HG03139 (cell line): ENCODE results near the gene SSTR5.

Source experiments
- ATAC-seq: cut with Tn5 transposase; IDR thresholded peaks from one replicate; pipeline ENCODE4 v1.9.1; 2021; ENCODE audit not compliant: unreplicated experiment

The SSTR5 gene

GRCh38 chr16:1039762-1040161 is 32.8 kb upstream of the SSTR5 start:
- ATAC-seq = no peak

- ATAC-seq = no peak
Observed at GRCh38 chr16:1040346-1040745, 32.2 kb upstream of the SSTR5 start.

DNA sequence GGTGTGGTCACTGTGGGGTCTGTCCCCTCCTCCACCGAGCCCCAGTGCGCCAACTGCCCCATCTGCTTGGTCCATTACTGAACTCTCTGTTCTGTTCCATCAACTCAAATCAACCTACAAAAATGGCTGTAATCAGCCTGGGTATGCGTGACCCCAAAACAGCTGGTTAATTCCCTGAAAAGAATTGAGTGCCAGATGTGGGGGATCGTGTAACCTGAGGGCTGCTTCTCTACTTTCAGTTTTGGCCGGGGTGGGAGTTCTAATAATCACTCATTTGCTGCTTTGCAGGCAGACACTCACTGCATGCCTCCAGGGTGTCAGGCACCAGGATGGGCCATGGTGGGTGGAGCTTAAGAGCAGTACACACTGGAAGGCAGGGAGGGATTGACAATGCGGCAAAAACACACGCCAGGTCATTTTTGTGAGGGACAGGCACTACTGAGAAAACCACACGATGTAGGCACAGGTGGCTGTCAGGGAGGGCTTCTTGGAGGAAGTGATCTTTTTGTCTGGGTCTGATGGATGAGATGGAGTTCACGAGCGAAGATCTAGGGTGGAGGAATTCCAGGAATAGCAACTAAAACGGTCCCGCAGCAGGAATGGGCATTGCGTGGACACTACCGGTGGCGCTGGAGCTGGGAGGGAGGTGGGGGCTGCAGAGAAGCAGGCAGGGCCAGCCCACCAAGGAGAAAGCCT is 30.4 kb upstream of the SSTR5 start:
- ATAC-seq = no peak

DNA sequence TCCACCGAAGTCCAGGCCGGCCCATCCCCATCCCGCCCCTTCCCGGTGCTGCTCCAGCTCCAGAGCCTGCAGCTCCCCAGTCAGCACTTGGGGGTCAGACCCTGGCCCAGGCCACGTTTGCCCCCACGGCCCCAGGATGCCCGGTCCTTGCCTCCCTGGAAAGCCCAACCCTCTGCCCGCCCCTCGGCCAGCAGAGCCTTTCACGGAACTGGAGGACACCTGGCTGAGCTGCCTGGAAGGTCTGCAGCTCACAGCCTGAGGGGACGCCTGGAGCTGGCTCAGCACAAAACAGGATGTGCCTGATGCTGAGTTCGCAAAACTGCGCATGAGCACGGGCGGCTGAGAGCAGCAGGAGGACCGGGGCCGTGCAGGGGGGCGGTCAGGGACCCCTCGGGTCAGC is 29.7 kb upstream of the SSTR5 start:
- no peak for ATAC-seq

DNA sequence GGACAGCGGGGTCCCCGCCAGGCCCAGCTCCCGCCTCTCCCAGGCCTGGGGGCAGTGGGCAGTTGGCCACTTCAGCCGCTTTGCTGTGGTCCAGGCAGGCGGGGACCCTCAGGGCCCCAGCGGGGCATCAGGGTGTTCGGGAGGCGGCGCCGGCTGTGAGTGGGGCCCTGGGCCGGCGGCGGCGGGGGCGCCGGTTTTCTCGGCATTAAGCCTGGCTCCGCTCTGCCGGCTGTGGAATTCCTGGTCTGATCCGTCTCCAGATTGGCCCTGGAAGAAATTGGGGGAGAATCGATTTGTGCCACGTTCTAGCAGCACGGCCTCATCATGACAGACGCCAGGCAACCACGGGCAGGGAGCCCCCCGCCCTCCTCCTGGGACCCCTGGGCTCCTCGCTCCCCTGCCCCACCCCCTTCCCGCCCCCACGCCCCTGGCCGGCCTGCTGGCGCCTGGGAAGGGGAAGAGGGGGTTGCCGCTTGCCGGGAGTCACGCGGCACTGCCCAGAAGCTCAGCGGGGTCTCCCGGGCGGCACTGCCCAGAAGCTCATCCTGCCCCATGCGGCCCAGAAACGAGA is 28.6 kb upstream of the SSTR5 start:
- no peak for ATAC-seq

DNA sequence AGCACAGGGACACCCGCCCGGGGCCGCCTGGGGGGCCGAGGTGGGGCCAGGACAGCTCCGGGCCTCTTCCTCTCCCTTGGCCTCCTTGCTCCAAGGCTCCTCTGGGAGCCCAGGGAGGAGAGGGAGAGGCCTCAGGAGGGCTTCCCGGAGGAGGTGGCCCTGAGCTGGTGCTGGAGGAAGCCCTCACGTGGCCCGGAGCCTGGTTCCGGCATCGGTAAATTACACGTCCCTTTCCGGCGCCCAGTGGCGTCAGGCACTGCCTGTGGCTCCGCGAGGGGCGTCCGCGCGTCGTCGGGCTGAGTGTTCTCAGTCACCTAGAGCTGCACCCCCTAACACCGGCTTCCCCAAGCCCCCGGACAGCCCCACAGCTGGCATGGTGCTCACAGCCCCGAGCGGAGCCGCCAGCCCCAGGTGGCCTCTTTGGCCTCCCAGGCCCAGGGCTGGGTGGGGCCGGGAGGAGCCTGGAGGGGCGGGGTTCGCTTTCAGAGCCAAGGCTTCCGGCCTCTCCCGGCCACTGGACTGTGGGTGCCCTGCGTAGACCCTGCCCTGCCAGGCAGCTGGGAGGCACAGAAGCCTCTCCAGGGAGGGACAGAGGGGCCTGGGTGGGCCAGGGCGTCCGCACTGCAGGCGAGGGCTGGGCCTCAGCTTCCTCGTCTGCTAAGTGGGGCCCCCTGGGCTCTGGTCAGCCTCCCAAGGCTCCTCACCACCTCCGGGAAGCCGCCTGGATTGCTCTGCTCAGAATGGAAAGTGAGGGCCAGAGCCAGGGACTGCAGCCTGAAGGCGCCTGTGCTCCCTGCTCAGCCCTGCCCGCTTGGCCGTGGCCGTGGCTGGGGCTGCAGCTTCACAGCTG is 27.9 kb upstream of the SSTR5 start:
- ATAC-seq = no peak

GRCh38 chr16:1045310-1045992 is 27.1 kb upstream of the SSTR5 start:
- ATAC-seq = no peak

GRCh38 chr16:1045993-1046911 is 26.3 kb upstream of the SSTR5 start:
- no peak for ATAC-seq

DNA sequence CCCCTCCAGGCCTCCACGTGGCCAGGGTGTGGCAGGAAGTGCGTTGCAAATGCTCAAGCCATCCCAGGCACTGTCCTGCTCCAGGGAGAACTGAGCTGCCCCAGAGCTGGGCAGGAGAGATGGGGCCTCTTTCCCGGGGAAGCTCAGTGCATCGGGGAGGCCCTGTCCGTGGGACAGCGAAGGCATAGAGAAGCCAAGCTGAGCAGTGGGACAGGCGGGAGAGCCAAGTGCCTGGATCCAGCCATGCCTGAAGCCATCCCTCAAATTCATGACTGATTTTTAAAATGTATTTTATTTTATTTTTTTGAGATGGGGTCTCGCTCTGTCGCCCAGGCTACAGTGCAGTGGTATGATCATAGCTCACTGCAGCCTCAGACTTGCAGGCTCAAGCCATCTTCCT is 25.4 kb upstream of the SSTR5 start:
- ATAC-seq = no peak

GRCh38 chr16:1047801-1048200 is 24.7 kb upstream of the SSTR5 start:
- no peak for ATAC-seq

DNA sequence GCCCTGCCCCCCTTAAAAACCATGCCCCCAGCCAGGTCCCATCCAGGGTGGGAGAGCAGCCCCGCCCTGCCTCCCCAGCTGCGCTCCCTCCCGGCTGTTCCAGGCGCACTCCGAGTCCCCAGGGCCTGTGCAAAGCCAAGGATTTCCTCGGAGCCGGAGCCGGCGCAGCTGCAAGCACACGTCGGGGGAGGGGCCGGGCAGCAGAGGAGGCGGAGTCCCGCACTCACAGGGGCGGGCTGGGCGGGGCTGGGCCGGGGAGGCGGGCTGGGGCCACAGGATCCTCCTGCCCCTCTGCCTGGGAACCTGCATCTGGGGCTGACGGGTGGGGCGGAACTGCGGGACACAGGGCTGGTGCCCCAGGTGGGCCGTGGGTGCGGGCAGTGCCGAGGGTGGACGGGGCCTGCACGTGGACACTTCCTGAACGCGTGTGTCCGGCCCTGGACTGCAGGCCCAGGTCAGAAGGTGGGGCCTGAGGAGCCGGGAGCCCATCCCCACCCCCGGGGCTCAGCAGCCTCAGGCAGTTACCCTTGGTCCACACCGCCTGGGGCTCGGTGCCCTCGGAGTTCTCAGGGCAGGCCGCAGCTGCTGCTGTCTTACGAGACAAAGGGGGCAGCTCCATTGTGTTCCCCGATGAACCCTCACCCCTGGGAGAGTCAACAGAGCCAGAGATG is 24.0 kb upstream of the SSTR5 start:
- no peak for ATAC-seq

GRCh38 chr16:1049113-1049975 is 23.2 kb upstream of the SSTR5 start:
- ATAC-seq = no peak

DNA sequence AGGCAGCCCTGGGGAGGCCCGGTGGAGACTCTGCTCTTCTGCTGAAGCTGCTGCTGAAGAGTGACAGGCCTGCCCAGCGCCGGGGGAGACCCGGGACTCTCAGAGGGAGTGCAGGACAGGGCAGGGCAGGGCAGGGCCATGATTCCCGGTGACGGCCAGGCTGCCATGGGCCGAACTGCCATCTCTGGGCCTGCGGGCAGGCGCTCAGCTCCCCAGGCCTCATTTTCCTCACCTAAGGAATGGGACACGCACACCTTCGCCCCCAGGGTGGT is 22.6 kb upstream of the SSTR5 start:
- no peak for ATAC-seq

DNA sequence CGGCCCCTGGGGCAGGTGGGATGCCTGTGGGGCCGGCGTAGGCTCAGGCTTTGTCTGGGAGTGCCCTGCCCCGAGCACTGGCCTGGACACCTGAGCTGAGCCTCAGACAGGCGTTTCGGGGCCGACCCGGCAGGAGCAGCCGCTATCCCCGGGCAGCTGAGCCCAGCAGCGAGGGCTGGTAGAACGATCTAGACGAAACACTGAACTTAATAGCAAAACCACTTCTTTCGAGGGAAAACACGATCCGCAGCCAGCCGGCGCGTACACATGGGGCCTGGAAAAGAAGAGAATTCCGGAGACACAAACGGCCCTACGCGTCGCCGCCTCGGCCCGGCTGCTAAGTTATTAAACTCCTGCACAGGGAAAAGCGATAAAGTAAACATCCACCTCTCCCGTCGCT is 22.0 kb upstream of the SSTR5 start:
- ATAC-seq = no peak

DNA sequence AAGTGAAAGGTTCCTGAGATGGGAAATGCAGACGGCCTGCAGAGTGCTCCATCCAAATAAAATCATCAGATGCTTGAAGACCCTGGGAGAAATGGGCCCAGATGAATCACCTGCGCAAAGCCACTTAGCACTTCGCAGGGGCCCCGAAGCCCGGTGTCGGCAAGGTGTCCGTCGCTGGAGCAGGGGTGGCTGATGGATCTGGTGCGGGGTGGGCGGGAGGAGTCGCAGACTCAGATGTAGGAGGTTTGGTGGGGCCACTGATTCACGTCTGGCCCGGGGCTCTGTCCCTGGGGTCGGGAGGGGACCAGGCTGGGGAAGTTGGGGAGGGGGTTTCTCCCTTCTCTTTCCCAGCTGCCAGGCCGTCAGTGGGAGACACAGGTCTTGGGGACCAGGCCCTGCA is 21.6 kb upstream of the SSTR5 start:
- no peak for ATAC-seq

- no peak for ATAC-seq
Observed at GRCh38 chr16:1051446-1051845, 21.1 kb upstream of the SSTR5 start.

- ATAC-seq = no peak
Observed at GRCh38 chr16:1052721-1053120, 19.8 kb upstream of the SSTR5 start.

GRCh38 chr16:1053121-1053521 is 19.4 kb upstream of the SSTR5 start:
- no peak for ATAC-seq

DNA sequence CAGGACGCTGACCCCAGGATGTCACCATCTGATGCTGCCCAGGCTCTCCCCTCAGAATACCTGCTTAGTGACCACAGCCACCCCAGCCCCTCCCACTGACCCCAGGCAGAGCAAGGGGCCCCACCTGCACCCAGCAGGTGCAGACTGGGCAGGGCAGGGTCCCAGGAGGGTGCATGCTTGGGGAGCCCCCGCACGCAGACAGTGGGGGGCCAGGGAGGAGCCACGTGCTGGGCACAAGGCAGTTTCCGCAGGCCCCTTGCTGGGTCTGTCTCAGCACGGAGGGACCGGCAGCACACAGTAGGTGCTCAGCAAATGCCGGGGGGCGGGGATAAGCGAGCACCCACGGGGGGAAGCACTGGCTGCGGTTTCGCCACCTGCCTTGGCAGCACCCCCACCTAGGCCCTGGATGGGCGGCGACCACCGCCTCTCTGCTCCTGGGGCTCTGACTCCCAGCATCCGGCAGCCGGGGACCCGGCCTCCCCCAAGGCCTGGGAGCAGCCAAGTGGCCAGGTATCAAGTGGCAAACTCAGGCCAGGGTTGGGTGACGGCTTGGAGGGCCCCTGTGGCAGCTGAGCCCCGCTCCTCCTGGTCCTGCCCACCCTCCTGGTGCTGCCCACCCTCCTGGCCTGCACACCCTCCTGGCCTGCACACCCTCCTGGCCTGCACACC is 18.7 kb upstream of the SSTR5 start:
- no peak for ATAC-seq
